Measurements from ENCODE around the gene DENND10. TPM values are rescaled to one million over a fixed set of nuclear protein-coding genes. Genes with fewer than 3 reads are reported as not detected.
A peak's percentile ranks its signal among the peaks of the same experiment; 100 is the strongest.

DENND10 gene
- total RNA-seq, 1 donor: 102 TPM

- H3K4me3 ChIP-seq (ENCODE audit: insufficient read depth, low read length): no peak overlapping the region
- peaks cover 95% of the 10 kb centered on the region for H3K36me3 ChIP-seq (ENCODE audit: insufficient read depth, low read length)
- peaks cover 92% of the 10 kb centered on the region for H3K79me2 ChIP-seq (ENCODE audit: insufficient read depth, low read length)
- DNase-seq (ENCODE audit: insufficient read length, low spot score, missing footprints): no peak
- no peak overlapping the region for H2AFZ ChIP-seq (ENCODE audit: low read length)
- TF ChIP-seq CTCF (IDR thresholded peaks at IDR 0.05; ENCODE audit: extremely low read depth, low read depth, low read length): no peak
- H4K20me1 ChIP-seq (ENCODE audit: insufficient read depth, low read length): peaks cover 31% of the 10 kb centered on the region
- H3K27me3 ChIP-seq (ENCODE audit: insufficient read depth, low read length): no peaks in the 10 kb centered on the region
- H3K4me2 ChIP-seq (ENCODE audit: insufficient read depth, low read length): no peak overlapping the region
- no peak overlapping the region for H3K27ac ChIP-seq (ENCODE audit: low read depth, low read length)
- no peaks in the 10 kb centered on the region for H3K4me1 ChIP-seq (ENCODE audit: insufficient read depth, low read length)
- no peaks in the 10 kb centered on the region for H3K9me3 ChIP-seq (ENCODE audit: low read depth, low read length)
Measured at GRCh38 chr10:119059557-119059956, 44.4 kb upstream of the DENND10 start.

- no peaks in the 10 kb centered on the region for H3K27me3 ChIP-seq (ENCODE audit: insufficient read depth, low read length)
- no peaks in the 10 kb centered on the region for H3K4me1 ChIP-seq (ENCODE audit: insufficient read depth, low read length)
- no peaks in the 10 kb centered on the region for H3K9me3 ChIP-seq (ENCODE audit: low read depth, low read length)
- DNase-seq (ENCODE audit: insufficient read length, low spot score, missing footprints): peak; percentile 74
- no peak overlapping the region for H2AFZ ChIP-seq (ENCODE audit: low read length)
- no peak overlapping the region for H3K4me2 ChIP-seq (ENCODE audit: insufficient read depth, low read length)
- H3K36me3 ChIP-seq (ENCODE audit: insufficient read depth, low read length): peaks cover 95% of the 10 kb centered on the region
- H3K27ac ChIP-seq (ENCODE audit: low read depth, low read length): no peak overlapping the region
- H3K79me2 ChIP-seq (ENCODE audit: insufficient read depth, low read length): peaks cover 92% of the 10 kb centered on the region
- H3K4me3 ChIP-seq (ENCODE audit: insufficient read depth, low read length): no peak overlapping the region
- no peak for TF ChIP-seq CTCF (IDR thresholded peaks at IDR 0.05; ENCODE audit: extremely low read depth, low read depth, low read length)
- peaks cover 30% of the 10 kb centered on the region for H4K20me1 ChIP-seq (ENCODE audit: insufficient read depth, low read length)
Measured at GRCh38 chr10:119060107-119060506, 43.8 kb upstream of the DENND10 start.

- no peak for DNase-seq (ENCODE audit: insufficient read length, low spot score, missing footprints)
- no peak overlapping the region for H3K27ac ChIP-seq (ENCODE audit: low read depth, low read length)
- H3K4me3 ChIP-seq (ENCODE audit: insufficient read depth, low read length): no peak overlapping the region
- H2AFZ ChIP-seq (ENCODE audit: low read length): no peak overlapping the region
- H3K9me3 ChIP-seq (ENCODE audit: low read depth, low read length): no peaks in the 10 kb centered on the region
- peaks cover 29% of the 10 kb centered on the region for H4K20me1 ChIP-seq (ENCODE audit: insufficient read depth, low read length)
- no peak overlapping the region for H3K4me2 ChIP-seq (ENCODE audit: insufficient read depth, low read length)
- no peak for TF ChIP-seq CTCF (IDR thresholded peaks at IDR 0.05; ENCODE audit: extremely low read depth, low read depth, low read length)
- no peaks in the 10 kb centered on the region for H3K4me1 ChIP-seq (ENCODE audit: insufficient read depth, low read length)
- no peaks in the 10 kb centered on the region for H3K27me3 ChIP-seq (ENCODE audit: insufficient read depth, low read length)
- peaks cover 93% of the 10 kb centered on the region for H3K36me3 ChIP-seq (ENCODE audit: insufficient read depth, low read length)
- peaks cover 94% of the 10 kb centered on the region for H3K79me2 ChIP-seq (ENCODE audit: insufficient read depth, low read length)
Measured at GRCh38 chr10:119061352-119061751, 42.6 kb upstream of the DENND10 start.

- Histone ChIP-seq H4K20me1 (ENCODE audit: insufficient read depth, low read length) (peaks cover 33% of the 10 kb centered on the region), H2AFZ (ENCODE audit: low read length) (no peak overlapping the region), H3K27ac (ENCODE audit: low read depth, low read length) (no peak overlapping the region), H3K4me3 (ENCODE audit: insufficient read depth, low read length) (no peak overlapping the region), H3K9me3 (ENCODE audit: low read depth, low read length) (no peaks in the 10 kb centered on the region), H3K36me3 (ENCODE audit: insufficient read depth, low read length) (peaks cover 92% of the 10 kb centered on the region), H3K4me2 (ENCODE audit: insufficient read depth, low read length) (no peak overlapping the region), H3K4me1 (ENCODE audit: insufficient read depth, low read length) (no peaks in the 10 kb centered on the region), H3K79me2 (ENCODE audit: insufficient read depth, low read length) (peaks cover 94% of the 10 kb centered on the region), H3K27me3 (ENCODE audit: insufficient read depth, low read length) (no peaks in the 10 kb centered on the region)
- DNase-seq (ENCODE audit: insufficient read length, low spot score, missing footprints): no peak
- no peak for TF ChIP-seq CTCF (IDR thresholded peaks at IDR 0.05; ENCODE audit: extremely low read depth, low read depth, low read length)
Measured at GRCh38 chr10:119061926-119062325, 42.0 kb upstream of the DENND10 start.
